Kidney glomerular epithelial cell (primary cell): Measurements from ENCODE around the gene FXYD1.
A peak's percentile ranks its signal among the peaks of the same experiment; 100 is the strongest.
"Not testable (repeated sequence)": the region's sequence is repeated elsewhere in the genome, so short reads cannot be mapped to it uniquely, and the experiment has no call there.

ENCODE experiments used
- DNase-seq: peaks from one replicate; lab custom pipeline; 2025; lab: John Stamatoyannopoulos, UW

FXYD1 gene

GRCh38 chr19:35143231-35143715 is 4.6 kb downstream of the FXYD1 start, which contains the start of gene FXYD7:
TSS of gene FXYD7 (plus strand) at chr19:35143255. CDS start at chr19:35143334, 79 bp downstream.
- no peak for DNase-seq

- DNase-seq: no peak
Observed at GRCh38 chr19:35143818-35144217, 5.2 kb downstream of the FXYD1 start.

- no peak for DNase-seq
Observed at GRCh38 chr19:35144259-35144599, 5.6 kb downstream of the FXYD1 start.

GRCh38 chr19:35144600-35145436 is 6.2 kb downstream of the FXYD1 start:
- DNase-seq: peak; percentile 86

- no peak for DNase-seq
Observed at GRCh38 chr19:35146746-35147459, 8.3 kb downstream of the FXYD1 start.

GRCh38 chr19:35149463-35149862 is 10.8 kb downstream of the FXYD1 start:
- no peak for DNase-seq

- no peak for DNase-seq
Observed at GRCh38 chr19:35150445-35150844, 11.8 kb downstream of the FXYD1 start.

GRCh38 chr19:35151273-35152065 is 12.8 kb downstream of the FXYD1 start:
- DNase-seq: no peak

- DNase-seq: not testable (repeated sequence)
Observed at GRCh38 chr19:35153129-35153522, 14.5 kb downstream of the FXYD1 start.

- no peak for DNase-seq
Observed at GRCh38 chr19:35153701-35154524, 15.3 kb downstream of the FXYD1 start.

- DNase-seq: peak; percentile 6
Observed at GRCh38 chr19:35154525-35155406, 16.1 kb downstream of the FXYD1 start, which contains the start of gene FXYD5. TSS of gene FXYD5 (plus strand) at chr19:35154735. CDS start at chr19:35155551, 816 bp downstream.

- no peak for DNase-seq
Observed at GRCh38 chr19:35155441-35155840, 16.8 kb downstream of the FXYD1 start.

GRCh38 chr19:35155981-35156672 is 17.5 kb downstream of the FXYD1 start:
- DNase-seq: no peak

GRCh38 chr19:35156673-35157014 is 18.0 kb downstream of the FXYD1 start:
- no peak for DNase-seq

- DNase-seq: no peak
Observed at GRCh38 chr19:35157431-35157830, 18.8 kb downstream of the FXYD1 start.

- no peak for DNase-seq
Observed at GRCh38 chr19:35159606-35160005, 21.0 kb downstream of the FXYD1 start.

- DNase-seq: no peak
Observed at GRCh38 chr19:35160629-35161433, 22.2 kb downstream of the FXYD1 start.

- no peak for DNase-seq
Observed at GRCh38 chr19:35161434-35161743, 22.8 kb downstream of the FXYD1 start.
